Caco-2 (cell line): Measurements from ENCODE around the gene XRCC3. TPM values are rescaled to one million over a fixed set of nuclear protein-coding genes. Genes with fewer than 3 reads are reported as not detected.

Source experiments
- BruUV-seq: library from RNA; stranded (reverse); fragments of 400-500 nt; replicated peaks from 2 replicates; lab custom pipeline; 2021; lab: Mats Ljungman, UMichigan
- CTCF ChIA-PET: fragments of 300-600 bp; sonication (Branson Sonifier 250); formaldehyde crosslinking; loops from one replicate; lab custom pipeline; 2022; ENCODE audit warnings: antibody characterized with exemption; lab: Charles Lee
- POLR2A ChIA-PET: fragments of 300-600 bp; sonication (Branson Sonifier 250); formaldehyde crosslinking; loops from one replicate; lab custom pipeline; 2022; ENCODE audit warnings: antibody characterized with exemption; lab: Charles Lee
- DNase-seq, 2 experiments: peaks; one replicate each; pipeline versions ENCODE4 v3.0.0 to v3.0.0-alpha.2; 2020 to 2022
- H3K27me3 ChIP-seq: replicated peaks from 2 replicates; pipeline ENCODE4 v1.6.0; 2011; ENCODE audit warnings: low read length; ENCODE audit not compliant: control insufficient read depth, insufficient read depth
- H3K36me3 ChIP-seq: 2 replicates; pipeline ENCODE4 v1.5.1; 2011; ENCODE audit warnings: low read length; ENCODE audit not compliant: control insufficient read depth, insufficient read depth
- H3K4me1 ChIP-seq: fragments of 250-450 bp; sonication (Bioruptor Pico); 2 replicates; pipeline ENCODE4 v1.5.1; 2020; ENCODE audit warnings: mild to moderate bottlenecking
- H3K4me3 ChIP-seq: 2 replicates; pipeline ENCODE4 v1.5.1; 2011; ENCODE audit warnings: low read depth, mild to moderate bottlenecking, control low read depth, low read length
- H3K9me3 ChIP-seq: fragments of 250-450 bp; sonication (Bioruptor Pico); 2 replicates; pipeline ENCODE4 v1.5.1; 2020; ENCODE audit warnings: mild to moderate bottlenecking, moderate library complexity
- H3K27ac Mint-ChIP-seq: one replicate; pipeline ENCODE4 v1.8.0; 2022; ENCODE audit warnings: mixed read lengths; ENCODE audit not compliant: unreplicated experiment
- H3K27me3 Mint-ChIP-seq: one replicate; pipeline ENCODE4 v1.8.0; 2022; ENCODE audit warnings: mixed read lengths; ENCODE audit not compliant: insufficient read depth, unreplicated experiment
- H3K36me3 Mint-ChIP-seq: one replicate; pipeline ENCODE4 v1.8.0; 2022; ENCODE audit warnings: mild to moderate bottlenecking, mixed read lengths; ENCODE audit not compliant: insufficient read depth, unreplicated experiment
- H3K4me1 Mint-ChIP-seq: one replicate; pipeline ENCODE4 v1.8.0; 2022; ENCODE audit warnings: low read depth, mixed read lengths; ENCODE audit not compliant: unreplicated experiment
- H3K4me3 Mint-ChIP-seq: one replicate; pipeline ENCODE4 v1.8.0; 2022; ENCODE audit warnings: mild to moderate bottlenecking, moderate library complexity, mixed read lengths; ENCODE audit not compliant: unreplicated experiment
- H3K9me3 Mint-ChIP-seq: one replicate; pipeline ENCODE4 v1.8.0; 2022; ENCODE audit warnings: mixed read lengths; ENCODE audit not compliant: unreplicated experiment
- intact Hi-C: fragments of 100-400 bp; cut with micrococcal nuclease; formaldehyde crosslinking; loops from one replicate; pipeline ENCODE4 v1.10.0; 2022; ENCODE audit not compliant: unreplicated experiment
- total RNA-seq: library from RNA; stranded (reverse); gene quantifications from 2 replicates; pipeline ENCODE4 v1.2.3, GENCODE V29; 2022
- TF ChIP-seq, protein P1 (sequence below), 2 experiments: fragments of 200-600 bp in 1 of 2; IDR thresholded peaks; 1 replicate in 1 of 2; 2 replicates in 1 of 2; pipeline versions ENCODE4 v1.5.1 to v1.8.0; 2011 to 2022; ENCODE audit warnings: antibody characterized with exemption in 1 of 2, control low read depth in 1 of 2, inconsistent platforms in 1 of 2, low read depth in 1 of 2, low read length in 1 of 2, mild to moderate bottlenecking in 1 of 2, moderate library complexity in 1 of 2; ENCODE audit not compliant: insufficient read depth in 1 of 2, severe bottlenecking in 1 of 2, unreplicated experiment in 1 of 2

The XRCC3 gene
- total RNA-seq, 1 experiment from 2014 or later = 44.0 TPM

- ChIA-PET POLR2A (no interaction called here), CTCF (no interaction called here)
- Mint-ChIP-seq H3K4me3 (peak overlapping the region; percentile 98), H3K27me3 (no peaks in the 10 kb centered on the region), H3K9me3 (no peaks in the 10 kb centered on the region), H3K36me3 (peaks cover 34% of the 10 kb centered on the region), H3K27ac (peak overlapping the region; percentile 36), H3K4me1 (peaks cover 9% of the 10 kb centered on the region)
- H3K4me3 ChIP-seq = peak overlapping the region; percentile 93
- peaks cover 5% of the 10 kb centered on the region; the same call in 1 of the 2 replicates for H3K4me1 ChIP-seq
- intact Hi-C loops = no loop called here
- BruUV-seq = TSS peak; percentile 66
- H3K36me3 ChIP-seq = 0 out of 2 replicates have a peak, but pooled peaks cover 1% of the 10 kb centered on the region
- H3K27me3 ChIP-seq = no peaks in the 10 kb centered on the region
- TF ChIP-seq, protein P1, sequence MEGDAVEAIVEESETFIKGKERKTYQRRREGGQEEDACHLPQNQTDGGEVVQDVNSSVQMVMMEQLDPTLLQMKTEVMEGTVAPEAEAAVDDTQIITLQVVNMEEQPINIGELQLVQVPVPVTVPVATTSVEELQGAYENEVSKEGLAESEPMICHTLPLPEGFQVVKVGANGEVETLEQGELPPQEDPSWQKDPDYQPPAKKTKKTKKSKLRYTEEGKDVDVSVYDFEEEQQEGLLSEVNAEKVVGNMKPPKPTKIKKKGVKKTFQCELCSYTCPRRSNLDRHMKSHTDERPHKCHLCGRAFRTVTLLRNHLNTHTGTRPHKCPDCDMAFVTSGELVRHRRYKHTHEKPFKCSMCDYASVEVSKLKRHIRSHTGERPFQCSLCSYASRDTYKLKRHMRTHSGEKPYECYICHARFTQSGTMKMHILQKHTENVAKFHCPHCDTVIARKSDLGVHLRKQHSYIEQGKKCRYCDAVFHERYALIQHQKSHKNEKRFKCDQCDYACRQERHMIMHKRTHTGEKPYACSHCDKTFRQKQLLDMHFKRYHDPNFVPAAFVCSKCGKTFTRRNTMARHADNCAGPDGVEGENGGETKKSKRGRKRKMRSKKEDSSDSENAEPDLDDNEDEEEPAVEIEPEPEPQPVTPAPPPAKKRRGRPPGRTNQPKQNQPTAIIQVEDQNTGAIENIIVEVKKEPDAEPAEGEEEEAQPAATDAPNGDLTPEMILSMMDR (IDR thresholded peaks at IDR 0.05; ENCODE audit: insufficient read depth in 1 of 2, low read depth in 1 of 2, low read length in 1 of 2, severe bottlenecking in 1 of 2, unreplicated experiment in 1 of 2) = no peak
- no peaks in the 10 kb centered on the region for H3K9me3 ChIP-seq
- DNase-seq = no peak
Observed at GRCh38 chr14:103716899-103717411, 1.7 kb upstream of the XRCC3 start.

- Histone ChIP-seq H3K4me1 (peaks cover 5% of the 10 kb centered on the region; the same call in 1 of the 2 replicates), H3K36me3 (0 out of 2 replicates have a peak, but pooled peaks cover 1% of the 10 kb centered on the region), H3K9me3 (no peaks in the 10 kb centered on the region), H3K4me3 (peak overlapping the region; percentile 93), H3K27me3 (no peaks in the 10 kb centered on the region)
- H3K9me3 Mint-ChIP-seq = no peaks in the 10 kb centered on the region
- H3K36me3 Mint-ChIP-seq = peaks cover 38% of the 10 kb centered on the region
- peak in 1 of 2 experiments; percentile 40 for DNase-seq
- TF ChIP-seq, protein P1 (IDR thresholded peaks at IDR 0.05; ENCODE audit: insufficient read depth in 1 of 2, low read depth in 1 of 2, low read length in 1 of 2, severe bottlenecking in 1 of 2, unreplicated experiment in 1 of 2) = no peak
- H3K27me3 Mint-ChIP-seq = no peaks in the 10 kb centered on the region
- peak overlapping the region; percentile 98 for H3K4me3 Mint-ChIP-seq
- no TSS peak for BruUV-seq
- H3K27ac Mint-ChIP-seq = peak overlapping the region; percentile 36
- H3K4me1 Mint-ChIP-seq = peaks cover 9% of the 10 kb centered on the region
- CTCF ChIA-PET = no interaction called here
- intact Hi-C loops = no loop called here
- POLR2A ChIA-PET = interaction anchor here (0.7 to 1.1 kb wide), 3 partner anchors 35 to 155 kb away, joined by 3 read pairs; no protein-coding TSS in a partner anchor
Observed at GRCh38 chr14:103716091-103716801, 995 bp upstream of the XRCC3 start.

DNA sequence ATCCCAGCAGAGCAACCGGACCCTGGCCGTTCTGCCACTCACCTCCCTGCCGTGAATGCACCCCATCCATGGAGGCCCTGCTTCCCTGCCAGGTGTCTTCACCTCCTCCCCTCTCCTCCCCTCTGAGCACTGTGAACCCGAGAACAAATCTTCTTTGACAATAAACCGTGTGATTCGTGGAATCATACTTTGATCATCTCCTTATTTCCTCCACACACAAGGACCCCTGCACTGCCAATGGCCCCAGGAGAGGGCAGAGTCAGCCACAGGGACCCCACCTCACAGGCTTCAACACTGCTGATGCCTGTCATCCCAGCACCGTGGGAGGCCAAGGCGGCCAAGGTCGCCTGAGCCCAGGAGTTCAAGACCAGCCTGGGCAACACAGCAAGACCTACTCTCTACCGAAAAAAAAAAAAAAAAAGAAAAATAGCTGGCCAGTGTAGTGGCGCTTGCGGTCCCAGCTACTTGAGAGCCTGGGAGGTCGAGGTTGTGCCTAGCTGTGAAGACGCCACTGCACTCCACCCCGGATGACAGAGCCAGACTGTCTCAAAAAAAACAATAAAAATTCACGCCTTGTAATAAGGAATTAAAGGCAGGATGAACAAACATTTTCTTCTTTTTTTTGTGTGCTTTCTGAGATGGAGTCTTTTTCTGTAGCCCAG, 1.1 kb downstream of the XRCC3 start:
- peaks cover 46% of the 10 kb centered on the region for H3K36me3 Mint-ChIP-seq
- peaks cover 5% of the 10 kb centered on the region; the same call in 1 of the 2 replicates for H3K4me1 ChIP-seq
- ChIA-PET CTCF (interaction anchor here (0.7 kb wide), 1 partner anchor 23 kb away, joined by 5 read pairs; no protein-coding TSS in a partner anchor), POLR2A (no interaction called here)
- no peaks in the 10 kb centered on the region for H3K9me3 ChIP-seq
- BruUV-seq = TSS peak; percentile 72
- TF ChIP-seq, protein P1 (IDR thresholded peaks at IDR 0.05; ENCODE audit: insufficient read depth in 1 of 2, low read depth in 1 of 2, low read length in 1 of 2, severe bottlenecking in 1 of 2, unreplicated experiment in 1 of 2) = no peak
- intact Hi-C loops = no loop called here
- H3K4me3 Mint-ChIP-seq = peak overlapping the region; percentile 98
- no peaks in the 10 kb centered on the region for H3K27me3 Mint-ChIP-seq
- no peaks in the 10 kb centered on the region for H3K36me3 ChIP-seq
- no peaks in the 10 kb centered on the region for H3K27me3 ChIP-seq
- H3K9me3 Mint-ChIP-seq = no peaks in the 10 kb centered on the region
- no peak for DNase-seq
- peaks cover 9% of the 10 kb centered on the region for H3K4me1 Mint-ChIP-seq
- H3K27ac Mint-ChIP-seq = peak overlapping the region; percentile 94
- peak overlapping the region; percentile 62 for H3K4me3 ChIP-seq
